NCI-H524 (cell line): ENCODE data around the gene SNX20.
A peak's percentile ranks its signal among the peaks of the same experiment; 100 is the strongest.

Experiments
- DNase-seq, 2 experiments: peaks; one replicate each; lab custom pipeline; 2025; lab: John Stamatoyannopoulos, UW

SNX20 gene

GRCh38 chr16:50634947-50635346 is 46.2 kb downstream of the SNX20 start:
- DNase-seq, result peak in 1 of 2 experiments; percentile 44

- no peak for DNase-seq
Observed at GRCh38 chr16:50634090-50634489, 47.0 kb downstream of the SNX20 start.

DNA sequence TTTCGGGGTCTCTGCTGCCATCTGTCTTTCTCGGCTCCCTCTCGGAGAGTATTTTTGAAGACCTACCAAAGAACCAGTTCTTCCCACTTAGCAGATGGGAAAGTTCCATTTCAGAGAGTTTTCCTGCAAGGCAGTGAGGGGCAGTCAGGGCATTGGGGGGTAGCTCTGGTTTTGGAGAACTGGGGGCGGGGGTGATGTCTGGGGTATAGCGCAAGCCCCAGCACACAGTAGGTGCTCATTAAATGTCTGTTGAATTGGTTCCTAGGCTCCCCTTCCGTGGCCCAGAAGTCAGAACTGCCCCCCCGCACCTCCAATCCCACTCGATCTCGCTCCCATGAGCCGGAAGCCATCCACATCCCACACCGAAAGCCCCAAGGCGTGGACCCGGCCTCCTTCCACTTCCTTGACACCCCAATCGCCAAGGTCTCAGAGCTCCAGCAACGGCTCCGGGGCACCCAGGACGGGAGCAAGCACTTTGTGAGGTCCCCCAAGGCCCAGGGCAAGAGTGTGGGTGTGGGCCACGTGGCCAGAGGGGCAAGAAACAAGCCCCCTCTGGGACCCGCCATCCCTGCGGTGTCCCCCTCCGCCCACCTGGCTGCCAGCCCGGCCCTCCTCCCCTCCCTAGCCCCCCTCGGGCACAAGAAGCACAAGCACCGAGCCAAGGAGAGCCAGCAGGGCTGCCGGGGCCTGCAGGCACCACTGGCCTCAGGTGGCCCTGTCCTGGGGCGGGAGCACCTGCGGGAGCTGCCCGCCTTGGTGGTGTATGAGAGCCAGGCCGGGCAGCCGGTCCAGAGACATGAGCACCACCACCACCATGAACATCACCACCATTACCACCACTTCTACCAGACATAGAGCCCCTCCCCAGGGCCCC is 47.9 kb downstream of the SNX20 start:
- DNase-seq, result no peak

GRCh38 chr16:50631985-50632576 is 49.0 kb downstream of the SNX20 start:
- DNase-seq, result no peak

GRCh38 chr16:50631249-50631984 is 49.7 kb downstream of the SNX20 start:
- DNase-seq, result no peak

GRCh38 chr16:50630394-50631020 is 50.6 kb downstream of the SNX20 start:
- DNase-seq, result no peak

DNA sequence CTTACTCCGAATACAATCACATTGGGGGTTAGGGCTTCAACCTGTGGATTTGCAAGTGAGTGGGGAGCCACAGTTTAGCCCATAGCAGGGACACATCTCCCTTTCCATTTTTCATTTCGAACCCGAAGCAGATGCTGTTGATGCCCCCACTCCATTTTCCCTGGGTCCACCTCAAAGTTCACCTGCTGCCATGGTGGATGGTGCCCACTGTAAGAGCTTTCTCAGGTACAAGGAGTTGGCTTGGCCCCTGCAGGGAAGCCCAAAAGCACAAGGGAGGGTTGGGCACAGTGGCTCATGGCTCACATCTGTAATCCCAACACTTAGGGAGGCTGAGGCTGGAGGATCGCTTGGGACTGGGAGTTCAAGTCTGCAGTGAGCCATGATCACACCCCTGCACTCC is 51.8 kb downstream of the SNX20 start:
- no peak for DNase-seq

DNA sequence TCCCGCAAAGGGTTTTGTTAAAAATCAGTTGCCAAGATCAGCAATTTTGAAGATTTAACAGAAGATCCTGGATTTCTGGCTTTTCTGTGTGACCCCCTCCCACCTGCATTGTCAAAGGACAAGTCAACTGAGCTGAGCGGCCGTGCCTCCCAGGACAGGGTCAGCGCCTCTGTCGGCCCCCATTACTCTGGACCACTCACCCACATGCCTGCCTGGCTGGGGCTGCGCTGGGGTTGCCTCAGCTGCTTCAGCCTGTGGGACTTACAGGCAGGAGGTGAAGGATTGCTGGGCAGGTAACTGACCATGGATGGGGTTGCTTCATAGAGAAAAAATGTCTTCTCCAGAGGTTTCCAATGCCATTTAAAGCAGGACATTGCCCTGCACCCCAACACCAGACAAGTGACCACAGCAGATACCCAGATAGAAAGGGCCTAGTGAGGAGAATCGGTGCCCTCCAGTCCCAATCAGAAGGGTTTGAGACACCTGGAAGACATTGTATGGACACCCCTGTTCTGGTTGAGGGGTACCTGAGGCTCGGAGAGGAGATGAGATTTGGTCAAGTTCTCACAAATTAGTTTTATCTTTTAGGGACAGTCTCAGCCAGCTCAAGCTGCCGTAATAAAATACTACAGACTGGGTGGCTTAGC is 52.8 kb downstream of the SNX20 start:
- no peak for DNase-seq

DNA sequence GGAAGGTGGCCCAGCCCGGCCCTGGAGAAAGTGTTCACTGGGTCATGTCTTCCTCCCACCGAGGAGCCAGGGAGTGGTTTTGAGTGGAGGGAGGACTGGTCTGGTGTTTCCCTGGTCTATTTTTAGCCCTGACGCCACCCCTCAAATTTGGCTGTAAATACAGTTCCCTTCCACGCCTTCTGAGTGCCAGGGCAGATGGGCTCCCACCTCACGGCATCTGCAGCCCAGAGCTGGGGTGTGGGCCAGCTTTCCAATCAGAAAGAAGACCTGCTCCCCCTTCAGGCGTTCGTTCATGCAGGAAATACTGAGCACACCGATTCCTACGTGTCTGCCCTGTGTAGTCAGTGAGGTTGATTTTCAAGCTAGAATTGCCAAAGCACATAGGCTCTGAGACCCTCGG is 53.7 kb downstream of the SNX20 start:
- DNase-seq, result peak; percentile 88 to 91

DNA sequence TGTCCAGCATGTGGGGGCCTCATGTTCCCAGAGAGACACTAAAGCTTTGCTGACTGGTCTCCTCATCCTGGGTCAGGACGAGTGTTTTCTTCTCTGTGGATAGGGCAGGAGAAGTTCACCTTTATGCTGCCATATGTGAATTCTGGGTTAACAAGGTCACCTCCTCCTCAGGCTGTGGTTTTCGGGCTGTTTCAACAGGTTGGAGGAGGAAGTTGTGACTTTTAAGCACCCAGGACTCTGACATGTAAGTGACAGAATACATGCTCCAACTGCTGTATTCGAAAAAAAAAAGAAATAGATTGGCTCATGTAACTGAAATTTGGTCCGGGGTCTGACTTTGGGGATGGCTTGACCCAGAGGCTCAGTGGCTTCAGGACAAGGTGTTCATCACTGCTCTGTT is 54.2 kb downstream of the SNX20 start:
- no peak for DNase-seq

- DNase-seq, result no peak
Observed at GRCh38 chr16:50625374-50625773, 55.7 kb downstream of the SNX20 start.

DNA sequence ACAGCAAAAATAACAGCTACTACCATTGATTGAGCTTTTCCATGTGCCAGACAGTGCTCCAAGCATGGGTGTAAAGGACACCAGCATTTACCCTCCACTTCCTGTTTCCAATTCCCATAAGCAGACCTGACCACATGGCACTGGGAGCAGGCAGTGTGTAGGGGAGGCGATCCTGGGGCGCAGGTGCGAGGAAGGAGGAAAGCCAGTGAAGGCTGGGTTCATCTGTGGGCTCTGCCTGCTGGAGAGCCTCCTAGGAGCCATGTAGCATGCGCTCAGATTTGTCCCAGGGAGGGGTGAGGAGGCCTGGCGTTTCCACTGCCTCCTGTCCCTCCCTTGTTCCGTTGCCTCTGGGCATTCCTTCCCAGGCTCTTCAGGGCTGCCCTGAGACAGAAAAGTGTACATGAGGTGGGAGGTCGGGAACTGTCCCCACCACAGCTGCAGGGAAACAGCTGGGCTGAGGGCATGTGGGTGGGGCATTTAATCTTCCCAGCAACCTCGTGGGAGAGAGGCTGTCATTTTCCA is 56.6 kb downstream of the SNX20 start:
- DNase-seq, result no peak

DNA sequence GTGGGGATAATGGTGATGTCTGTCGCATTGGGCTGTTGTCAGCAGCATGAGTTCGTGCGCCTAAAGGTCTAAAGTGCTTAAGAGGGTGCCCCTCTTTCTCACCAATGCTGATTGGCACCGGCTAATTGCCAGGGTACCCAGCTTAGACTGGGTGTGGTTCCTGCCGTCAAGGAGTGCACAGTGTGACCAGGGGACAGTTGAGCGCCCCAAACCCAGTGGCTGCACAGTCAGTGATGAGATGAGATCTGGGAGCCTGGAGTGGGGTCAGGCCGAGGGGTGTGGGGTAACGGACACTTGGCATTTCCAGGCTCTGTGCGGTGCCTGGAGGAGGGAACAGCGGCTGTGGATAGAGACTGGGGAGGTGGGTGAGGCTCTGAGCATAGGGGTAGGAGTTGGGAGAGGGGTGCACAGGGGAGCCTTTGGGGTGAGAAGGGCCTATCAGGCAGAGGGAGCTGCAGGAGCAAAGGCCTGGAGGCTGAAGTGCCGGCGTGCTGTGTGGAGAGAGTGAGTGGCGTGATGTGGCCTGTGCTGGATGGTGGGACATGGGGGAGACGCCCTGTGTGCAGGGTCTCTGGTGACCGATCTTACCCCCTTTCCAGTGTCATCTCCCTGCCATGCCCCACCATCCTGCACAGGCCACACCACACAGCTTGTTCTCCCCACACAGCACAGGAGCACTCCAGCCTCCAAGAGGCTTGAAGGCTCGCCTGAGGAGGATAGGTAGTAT is 58.3 kb downstream of the SNX20 start:
- no peak for DNase-seq

GRCh38 chr16:50622029-50622428 is 59.1 kb downstream of the SNX20 start:
- no peak for DNase-seq
